Endothelial cell of umbilical vein (primary cell): ENCODE data around the gene NPPB. TPM values are rescaled to one million over a fixed set of nuclear protein-coding genes. Genes with fewer than 3 reads are reported as not detected.

Experiments used
- BruUV-seq: library from RNA; stranded (reverse); fragments of 400-500 nt; replicated peaks from 2 replicates; lab custom pipeline; 2021; lab: Mats Ljungman, UMichigan
- CTCF ChIA-PET: fragments of 300-600, 350-600 bp; sonication (Branson Sonifier 250); formaldehyde crosslinking; loops from one replicate; lab custom pipeline; 2021; ENCODE audit warnings: antibody characterized with exemption, inconsistent platforms; lab: Charles Lee
- POLR2A ChIA-PET: fragments of 300-600, 350-600 bp; sonication (Branson Sonifier 250); formaldehyde crosslinking; loops from one replicate; lab custom pipeline; 2021; ENCODE audit warnings: antibody characterized with exemption, inconsistent platforms; lab: Charles Lee
- DNase-seq: peaks from one replicate; pipeline ENCODE4 v3.0.0-alpha.2; 2011; ENCODE audit warnings: low read depth, low spot score
- FAIRE-seq: peaks from 2 replicates; lab custom pipeline; 2011; peaks lifted over from hg19 to GRCh38; lab: Jason Lieb, UNC
- H2AFZ ChIP-seq: 2 replicates; pipeline ENCODE4 v1.6.0; 2012; ENCODE audit warnings: low read depth, low read length, control low read depth, inconsistent platforms
- H3K27ac ChIP-seq: 2 replicates; pipeline ENCODE4 v1.5.1; 2011; ENCODE audit warnings: low read depth, mild to moderate bottlenecking, control low read depth, low read length, moderate library complexity; ENCODE audit not compliant: insufficient read depth
- H3K27me3 ChIP-seq, 2 experiments: 2 replicates each; pipeline versions ENCODE4 v1.6.0 to v1.6.1; 2011; ENCODE audit warnings: low read length in 2 of 2, mixed read lengths in 1 of 2; ENCODE audit not compliant: control insufficient read depth in 2 of 2, insufficient read depth in 2 of 2
- H3K36me3 ChIP-seq, 2 experiments: 2 replicates in 1 of 2; 3 replicates in 1 of 2; pipeline ENCODE4 v1.5.1; 2011; ENCODE audit warnings: low read length in 2 of 2, mild to moderate bottlenecking in 1 of 2, moderate library complexity in 1 of 2; ENCODE audit not compliant: control insufficient read depth in 2 of 2, insufficient read depth in 2 of 2; ENCODE audit errors: extremely low read depth in 1 of 2
- H3K4me1 ChIP-seq: 3 replicates; pipeline ENCODE4 v1.5.1; 2011; ENCODE audit warnings: mild to moderate bottlenecking, low read length; ENCODE audit not compliant: control insufficient read depth, insufficient read depth; ENCODE audit errors: extremely low read depth
- H3K4me2 ChIP-seq: 2 replicates; pipeline ENCODE4 v1.6.1; 2011; ENCODE audit warnings: low read length, control low read depth, mixed read lengths; ENCODE audit not compliant: insufficient read depth
- H3K4me3 ChIP-seq, 3 experiments: fragments of 200-600 bp in 1 of 3; sonication (generic), shearing (Covaris generic) in 1 of 3; replicated peaks in 1 of 3; 2 replicates each; pipeline ENCODE4 v1.5.1; 2011 to 2016; ENCODE audit warnings: control low read depth in 3 of 3, low read length in 3 of 3, mild to moderate bottlenecking in 2 of 3, inconsistent platforms in 1 of 3, low read depth in 1 of 3, moderate library complexity in 1 of 3; ENCODE audit not compliant: insufficient read depth in 1 of 3
- H3K79me2 ChIP-seq: 2 replicates; pipeline ENCODE4 v1.6.0; 2012; ENCODE audit warnings: low read length, inconsistent platforms; ENCODE audit not compliant: control insufficient read depth, insufficient read depth
- H3K9ac ChIP-seq: replicated peaks from 2 replicates; pipeline ENCODE3; 2011; ENCODE audit warnings: low read length, control low read depth; ENCODE audit not compliant: insufficient read depth; ENCODE audit errors: extremely low read depth
- H3K9me1 ChIP-seq: replicated peaks from 3 replicates; pipeline ENCODE4 v1.6.0; 2011; ENCODE audit warnings: mild to moderate bottlenecking, low read length; ENCODE audit not compliant: control insufficient read depth, insufficient read depth; ENCODE audit errors: extremely low read depth
- H3K9me3 ChIP-seq: replicated peaks from 2 replicates; pipeline ENCODE4 v1.5.1; 2012; ENCODE audit warnings: low read length, inconsistent platforms; ENCODE audit not compliant: control insufficient read depth, insufficient read depth
- H4K20me1 ChIP-seq: replicated peaks from 2 replicates; pipeline ENCODE3; 2011; ENCODE audit warnings: mild to moderate bottlenecking, low read length; ENCODE audit not compliant: control insufficient read depth, insufficient read depth; ENCODE audit errors: extremely low read depth
- CTCF ChIP-seq, 2 donors: IDR thresholded peaks; 1 replicate in 1 of 2; 2 replicates in 1 of 2; pipeline ENCODE4 v1.5.1; 2011; ENCODE audit warnings: low read length in 2 of 2, mild to moderate bottlenecking in 2 of 2, moderate library complexity in 2 of 2, control low read depth in 1 of 2, inconsistent platforms in 1 of 2, low read depth in 1 of 2; ENCODE audit not compliant: insufficient read depth in 1 of 2; ENCODE audit errors: extremely low read depth in 1 of 2
- EZH2 ChIP-seq: IDR thresholded peaks from 2 replicates; pipeline ENCODE4 v1.6.1; 2012; ENCODE audit warnings: borderline replicate concordance, low read depth, mild to moderate bottlenecking, moderate library complexity, low read length, inconsistent platforms; ENCODE audit not compliant: severe bottlenecking
- FOS ChIP-seq: IDR thresholded peaks from 2 replicates; pipeline ENCODE4 v1.6.1; 2011; ENCODE audit warnings: mild to moderate bottlenecking, low read length, moderate library complexity, borderline replicate concordance; ENCODE audit not compliant: insufficient read depth
- GATA2 ChIP-seq: IDR thresholded peaks from 2 replicates; pipeline ENCODE4 v1.7.0; 2011; ENCODE audit warnings: low read depth, mild to moderate bottlenecking, moderate library complexity, mixed read lengths, low read length; ENCODE audit not compliant: insufficient read length, insufficient read depth
- MAX ChIP-seq: IDR thresholded peaks from 2 replicates; pipeline ENCODE4 v1.6.1; 2011; ENCODE audit not compliant: insufficient read depth, insufficient read length
- MYC ChIP-seq: IDR thresholded peaks from one replicate; pipeline ENCODE4 v1.6.1; 2011; ENCODE audit warnings: mild to moderate bottlenecking, low read depth, low read length
- POLR2A ChIP-seq: IDR thresholded peaks from 2 replicates; pipeline ENCODE4 v1.6.1; 2012; ENCODE audit warnings: low read depth, mild to moderate bottlenecking, control low read depth, low read length
- POLR2AphosphoS5 ChIP-seq: IDR thresholded peaks from 2 replicates; pipeline ENCODE4 v1.6.1; 2012; ENCODE audit warnings: low read depth, mild to moderate bottlenecking, control low read depth, low read length, moderate library complexity; ENCODE audit not compliant: insufficient read depth
- dilution Hi-C: fragments of 300-500 bp; cut with MboI; formaldehyde crosslinking; loops from one replicate; pipeline ENCODE4 v1.15.0; 2019; ENCODE audit warnings: low sequenced_read_pairs; ENCODE audit not compliant: extremely low pct_ligation_motif_present
- intact Hi-C: fragments of 100-400 bp; cut with micrococcal nuclease; formaldehyde crosslinking; loops from one replicate; pipeline ENCODE4 v1.10.0; 2022
- polyA plus RNA-seq, 4 experiments: library from polyadenylated mRNA; depleted of rRNA in 3 of 4; stranded (reverse) in 3 of 4; unstranded in 1 of 4; fragments of >200 nt; gene quantifications; 2 replicates each; pipeline versions ENCODE4 v1.2.1 to v1.2.3, GENCODE V29; 2011 to 2012; ENCODE audit warnings: missing spikeins in 1 of 4
- total RNA-seq: library from RNA; stranded (reverse); gene quantifications from 2 replicates; pipeline ENCODE4 v1.2.3, GENCODE V29; 2021

The NPPB gene
- total and polyA plus RNA-seq, 2 donors (not counting 3 experiments of a cell fraction or from before 2014, with no cell fraction given): not detected

- intact Hi-C loops: no loop called here
- BruUV-seq: no TSS peak
- H4K20me1 ChIP-seq: no peaks in the 10 kb centered on the region
Observed at GRCh38 chr1:11888877-11889208, 30.1 kb upstream of the NPPB start.

More at GRCh38 chr1:11888877-11889208, 30.1 kb upstream of the NPPB start:
- H3K9ac ChIP-seq: no peak overlapping the region
- dilution Hi-C loops: no loop called here
- FAIRE-seq: no peak
- no peaks in the 10 kb centered on the region for H3K9me3 ChIP-seq
- no peak overlapping the region for H3K27ac ChIP-seq
- H3K79me2 ChIP-seq: no peaks in the 10 kb centered on the region
- no peaks in the 10 kb centered on the region for H3K36me3 ChIP-seq
- no peaks in the 10 kb centered on the region for H3K27me3 ChIP-seq
- ChIA-PET POLR2A (interaction anchor here (1.9 kb wide), 1 partner anchor 19 kb away, joined by 8 read pairs; no protein-coding TSS in a partner anchor), CTCF (no interaction called here)
- H3K4me1 ChIP-seq: no peaks in the 10 kb centered on the region
- no peak overlapping the region for H3K4me2 ChIP-seq
- no peak overlapping the region for H3K4me3 ChIP-seq
- H2AFZ ChIP-seq: no peak overlapping the region
- DNase-seq: no peak
- no peaks in the 10 kb centered on the region for H3K9me1 ChIP-seq
- no peak for TF ChIP-seq GATA2
- TF ChIP-seq MAX: no peak
- TF ChIP-seq MYC: no peak
- TF ChIP-seq CTCF (IDR thresholded peaks at IDR 0.05; ENCODE audit: extremely low read depth in 1 of 2, insufficient read depth in 1 of 2, low read depth in 1 of 2, low read length in 2 of 2): no peak
- no peak for TF ChIP-seq POLR2A
- TF ChIP-seq EZH2: no peak
- TF ChIP-seq POLR2AphosphoS5: no peak
- TF ChIP-seq FOS: no peak
